Medulla oblongata (tissue), 1 donor: Measurements from ENCODE around the gene PRIMA1.

ENCODE experiments used
- DNase-seq: peaks from one replicate; pipeline ENCODE4 v3.0.0-alpha.2; 2015; ENCODE audit errors: extremely low spot score

PRIMA1 gene

GRCh38 chr14:93676416-93676958 lies 111.8 kb downstream of the PRIMA1 start:
- no peak for DNase-seq

DNA sequence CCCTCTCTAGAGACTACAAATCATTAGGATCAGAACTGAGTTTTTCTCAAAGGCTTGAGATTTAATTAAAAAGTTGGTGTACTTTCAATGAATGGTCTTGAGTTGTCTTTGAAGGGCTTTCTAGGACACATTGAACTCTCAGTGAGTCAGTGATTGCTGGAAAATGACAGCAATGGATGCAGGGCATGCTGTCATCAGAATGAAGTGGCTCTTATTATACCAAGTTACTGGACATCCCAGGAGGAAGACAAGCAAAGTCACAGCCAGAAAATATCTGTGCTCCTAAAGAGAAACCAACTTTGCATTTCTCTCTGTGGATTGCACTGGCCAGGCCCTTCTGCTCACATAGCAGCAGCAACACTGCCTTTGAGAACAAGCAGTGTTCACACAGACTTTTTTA lies 112.6 kb downstream of the PRIMA1 start:
- no peak for DNase-seq

- DNase-seq, result no peak
Observed at GRCh38 chr14:93674343-93674742, 113.9 kb downstream of the PRIMA1 start.

DNA sequence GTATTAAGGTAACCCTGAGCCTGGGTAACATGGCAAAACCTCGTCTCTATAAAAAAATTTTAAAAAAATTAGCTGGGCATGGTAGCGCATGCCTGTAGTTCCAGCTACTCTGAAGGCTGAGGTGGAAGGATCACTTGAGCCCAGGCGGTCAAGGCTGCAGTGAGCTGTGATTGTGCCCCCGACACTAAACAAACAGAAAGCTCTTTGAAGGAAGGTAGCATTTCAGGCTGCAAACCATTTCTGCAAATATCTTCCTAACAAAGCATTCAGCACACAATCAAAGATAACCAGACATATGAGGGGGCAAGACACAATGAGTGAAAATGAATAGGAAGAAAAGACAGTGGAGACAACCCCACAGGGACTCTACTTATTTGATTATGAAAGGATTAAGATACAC lies 118.7 kb downstream of the PRIMA1 start:
- DNase-seq, result no peak
